GM18868 (cell line): ENCODE measurements around the gene MICU1.
"Not testable (repeated sequence)": the region's sequence is repeated elsewhere in the genome, so short reads cannot be mapped to it uniquely, and the experiment has no call there.

Source experiments
- ATAC-seq: cut with Tn5 transposase; IDR thresholded peaks from one replicate; pipeline ENCODE4 v1.9.1; 2021; ENCODE audit warnings: mild to moderate bottlenecking, moderate library complexity; ENCODE audit not compliant: unreplicated experiment

The MICU1 gene

DNA sequence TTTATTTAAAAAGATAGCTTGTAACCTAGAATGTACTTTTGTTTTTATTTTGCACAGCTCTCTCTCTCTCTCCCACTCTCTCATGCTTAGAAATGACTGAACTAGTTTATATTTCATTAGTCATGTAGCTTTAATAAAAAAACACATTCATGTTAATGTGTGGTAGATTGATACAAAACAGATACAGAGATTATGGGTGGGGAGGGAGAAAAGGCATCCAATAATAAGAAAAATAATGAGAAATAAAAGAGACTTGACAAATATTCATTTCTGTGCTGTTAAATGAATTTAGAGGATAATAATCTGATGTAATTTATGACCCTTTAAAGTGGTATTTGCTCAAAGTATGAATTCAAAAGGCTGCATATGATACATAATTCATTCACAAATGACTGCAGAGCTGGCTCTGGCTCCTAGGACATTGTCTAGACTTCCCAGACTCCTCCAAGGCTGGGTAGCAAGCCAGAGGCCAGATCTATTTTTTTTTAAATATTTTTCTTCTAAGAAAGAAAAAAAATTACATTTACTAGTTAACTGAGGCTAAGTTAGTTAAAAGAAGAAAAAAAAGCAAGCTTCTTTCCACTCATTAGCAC lies 165.5 kb downstream of the MICU1 start:
- ATAC-seq = no peak

DNA sequence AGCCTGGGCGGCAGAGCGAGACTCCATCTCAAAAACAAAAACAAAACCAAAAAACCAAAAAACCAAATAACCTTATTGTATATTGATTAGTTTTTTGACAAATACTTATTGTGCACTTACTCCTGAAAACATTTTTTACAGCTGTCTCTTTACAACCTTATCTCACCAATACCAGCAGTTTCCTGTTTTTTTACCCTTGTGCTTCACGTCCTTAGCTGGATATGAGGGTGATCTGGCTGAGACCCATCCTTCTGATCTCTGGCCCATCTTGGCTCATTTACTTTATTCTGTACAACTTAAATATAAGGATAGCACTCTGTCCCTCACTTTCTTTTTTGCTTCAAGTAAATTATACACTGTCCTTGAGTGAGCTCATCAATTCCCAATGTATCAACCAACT lies 166.6 kb downstream of the MICU1 start:
- ATAC-seq = no peak

GRCh38 chr10:72455889-72456595 lies 169.8 kb downstream of the MICU1 start:
- no peak for ATAC-seq

GRCh38 chr10:72449941-72450441 lies 175.9 kb downstream of the MICU1 start:
- ATAC-seq = no peak

- ATAC-seq = no peak
Measured at GRCh38 chr10:72445851-72446250, 180.0 kb downstream of the MICU1 start.

- not testable (repeated sequence) for ATAC-seq
Measured at GRCh38 chr10:72442969-72443368, 182.9 kb downstream of the MICU1 start.

DNA sequence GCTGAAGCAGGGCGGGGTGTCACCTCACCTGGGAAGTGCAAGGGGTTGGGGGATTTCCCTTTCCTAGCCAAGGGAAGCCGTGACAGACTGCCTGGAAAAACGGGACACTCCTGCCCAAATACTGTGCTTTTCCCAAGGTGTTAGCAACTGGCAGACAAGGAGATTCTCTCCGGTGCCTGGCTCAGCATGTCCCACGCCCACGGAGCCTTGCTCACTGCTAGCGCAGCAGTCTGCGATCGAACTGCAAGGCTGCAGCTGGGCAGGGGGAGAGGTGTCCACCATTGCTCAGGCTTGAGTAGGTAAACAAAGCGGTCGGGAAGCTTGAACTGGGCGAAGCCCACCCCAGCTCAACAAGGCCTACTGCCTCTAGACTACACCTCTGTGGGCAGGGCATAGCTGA lies 190.3 kb downstream of the MICU1 start:
- no peak for ATAC-seq

DNA sequence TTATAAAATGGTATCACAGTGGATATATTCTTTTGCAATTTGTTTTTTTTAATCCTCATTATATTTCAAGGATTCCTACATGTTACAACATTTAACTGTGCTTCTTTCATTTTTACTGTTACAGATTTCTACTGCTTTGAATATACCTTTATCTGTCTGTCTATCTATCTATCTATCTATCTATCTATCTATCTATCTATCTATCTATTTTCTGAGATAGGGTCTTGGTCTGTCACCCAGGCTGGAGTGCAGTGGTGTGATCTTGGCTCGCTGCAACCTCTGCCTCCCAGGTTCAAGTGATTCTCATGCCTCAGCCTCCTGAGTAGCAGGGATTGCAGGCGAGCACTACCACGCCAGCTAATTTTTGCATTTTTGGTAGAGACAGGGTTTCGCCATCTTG lies 194.9 kb downstream of the MICU1 start:
- not testable (repeated sequence) for ATAC-seq

DNA sequence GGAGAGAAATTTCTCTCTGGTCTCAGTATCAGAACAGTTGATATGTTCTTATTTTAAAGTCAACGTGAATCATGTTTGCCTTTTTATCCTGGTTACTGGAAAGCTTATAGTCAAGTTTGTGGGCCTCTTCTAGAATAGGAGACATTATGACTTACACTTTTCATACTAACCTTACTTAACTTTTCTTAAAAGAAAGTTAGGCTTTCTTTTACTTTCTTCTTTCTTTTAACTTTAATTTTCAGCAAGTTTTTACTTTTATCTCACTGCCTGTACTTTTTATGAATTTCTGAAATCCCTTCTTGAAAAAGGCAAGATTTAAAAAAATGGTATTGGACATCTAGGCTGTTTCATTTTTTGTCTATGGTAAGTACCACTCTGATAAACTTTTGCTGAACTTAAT lies 195.9 kb downstream of the MICU1 start:
- ATAC-seq = no peak

GRCh38 chr10:72426986-72427385 lies 198.9 kb downstream of the MICU1 start:
- no peak for ATAC-seq

GRCh38 chr10:72425133-72425532 lies 200.7 kb downstream of the MICU1 start:
- ATAC-seq = no peak

DNA sequence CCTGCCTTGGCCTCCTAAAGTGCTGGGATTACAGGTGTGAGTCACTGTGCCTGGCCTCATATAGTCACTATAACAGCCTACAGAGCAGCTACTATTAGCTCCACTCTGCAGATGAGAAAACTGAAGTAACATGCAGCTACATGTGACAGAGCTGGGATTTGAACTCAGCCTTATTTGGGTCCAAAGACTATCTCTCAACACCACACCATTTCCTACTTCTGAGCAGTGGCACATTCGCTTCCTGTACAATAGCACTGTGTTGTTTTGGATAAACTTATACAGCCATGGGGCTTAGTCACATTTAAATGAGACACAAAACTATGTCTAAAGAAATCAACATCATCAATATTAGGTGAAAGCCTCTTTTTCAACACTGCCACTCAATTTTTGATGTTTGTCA lies 201.3 kb downstream of the MICU1 start:
- no peak for ATAC-seq

GRCh38 chr10:72423426-72423825 lies 202.5 kb downstream of the MICU1 start:
- ATAC-seq = no peak

GRCh38 chr10:72421885-72422540 lies 203.9 kb downstream of the MICU1 start:
- no peak for ATAC-seq

- no peak for ATAC-seq
Measured at GRCh38 chr10:72419241-72419640, 206.6 kb downstream of the MICU1 start.

DNA sequence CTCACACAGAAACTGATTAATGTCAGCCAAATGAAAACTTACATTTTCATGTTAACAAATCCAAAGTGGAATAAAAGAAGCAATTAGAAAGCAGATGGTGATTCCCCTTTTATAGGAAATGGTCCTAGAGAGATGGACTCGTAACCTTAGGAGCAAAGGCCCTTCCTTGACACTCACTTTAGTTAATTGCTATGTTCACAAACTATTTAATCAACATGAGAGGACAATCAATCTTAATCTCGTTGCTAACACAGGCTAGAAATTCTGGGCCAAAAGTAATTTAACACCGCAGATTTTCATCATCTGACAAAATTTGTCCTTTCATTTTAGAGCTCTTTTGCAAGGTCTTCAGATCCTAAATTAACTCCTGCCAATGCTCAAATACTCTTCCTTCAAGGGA lies 207.2 kb downstream of the MICU1 start:
- ATAC-seq = no peak

DNA sequence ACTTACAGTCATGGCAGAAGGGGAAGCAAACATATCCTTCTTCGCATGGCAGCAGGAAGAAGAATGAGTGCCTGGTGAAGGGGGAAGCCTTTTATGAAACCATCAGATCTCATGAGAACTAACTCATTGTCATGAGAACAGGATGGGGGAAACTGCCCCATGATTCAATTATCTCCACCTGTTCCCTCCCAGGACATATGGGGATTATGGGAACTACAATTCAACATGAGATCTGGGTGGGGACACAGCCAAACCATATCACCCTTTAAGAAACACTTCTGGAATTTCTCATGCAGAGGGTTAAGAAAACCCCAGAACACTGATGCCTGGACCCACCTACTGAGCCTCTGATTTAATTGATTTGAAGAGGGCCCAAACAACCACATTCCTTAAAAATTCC lies 207.9 kb downstream of the MICU1 start:
- no peak for ATAC-seq

DNA sequence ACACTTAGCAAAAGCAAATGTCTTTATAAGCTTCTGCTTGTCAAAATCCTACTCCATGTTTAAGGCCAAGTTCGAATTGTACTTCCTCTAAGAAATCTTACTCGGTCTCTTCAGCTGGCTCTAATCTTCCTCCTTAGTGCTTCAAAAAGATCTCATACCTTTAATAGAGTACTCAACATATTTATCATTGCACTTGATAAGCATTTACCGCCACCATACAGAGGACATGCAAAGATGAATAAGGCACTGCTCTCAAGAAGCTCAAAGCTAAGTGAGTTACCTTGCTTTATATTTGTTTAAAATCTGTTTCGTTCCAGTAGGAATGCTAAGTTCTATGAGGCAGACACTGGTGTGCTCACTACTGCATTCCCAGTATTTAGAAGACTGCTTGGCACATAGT lies 209.2 kb downstream of the MICU1 start:
- no peak for ATAC-seq

- ATAC-seq = no peak
Measured at GRCh38 chr10:72414642-72415041, 211.2 kb downstream of the MICU1 start.

GRCh38 chr10:72409167-72409566 lies 216.7 kb downstream of the MICU1 start:
- ATAC-seq = no peak

GRCh38 chr10:72407927-72408600 lies 217.8 kb downstream of the MICU1 start:
- no peak for ATAC-seq

- ATAC-seq = peak; percentile 55
Measured at GRCh38 chr10:72407471-72407870, 218.4 kb downstream of the MICU1 start.
